NOMO-1 treated with dmso at 0.1 percent for 144 hours (cell line): ENCODE data around the gene SLC7A4.
A peak's percentile ranks its signal among the peaks of the same experiment; 100 is the strongest.
"Not testable (repeated sequence)": the region's sequence is repeated elsewhere in the genome, so short reads cannot be mapped to it uniquely, and the experiment has no call there.

Experiments
- DNase-seq: peaks from one replicate; lab custom pipeline; 2025; ENCODE audit not compliant: unreplicated experiment; lab: John Stamatoyannopoulos, UW

The SLC7A4 gene

GRCh38 chr22:21064917-21065864 is 32.8 kb upstream of the SLC7A4 start:
- no peak for DNase-seq

- DNase-seq: not testable (repeated sequence)
These were observed 32.1 kb upstream of the SLC7A4 start for GRCh38 chr22:21064425-21064824.

DNA sequence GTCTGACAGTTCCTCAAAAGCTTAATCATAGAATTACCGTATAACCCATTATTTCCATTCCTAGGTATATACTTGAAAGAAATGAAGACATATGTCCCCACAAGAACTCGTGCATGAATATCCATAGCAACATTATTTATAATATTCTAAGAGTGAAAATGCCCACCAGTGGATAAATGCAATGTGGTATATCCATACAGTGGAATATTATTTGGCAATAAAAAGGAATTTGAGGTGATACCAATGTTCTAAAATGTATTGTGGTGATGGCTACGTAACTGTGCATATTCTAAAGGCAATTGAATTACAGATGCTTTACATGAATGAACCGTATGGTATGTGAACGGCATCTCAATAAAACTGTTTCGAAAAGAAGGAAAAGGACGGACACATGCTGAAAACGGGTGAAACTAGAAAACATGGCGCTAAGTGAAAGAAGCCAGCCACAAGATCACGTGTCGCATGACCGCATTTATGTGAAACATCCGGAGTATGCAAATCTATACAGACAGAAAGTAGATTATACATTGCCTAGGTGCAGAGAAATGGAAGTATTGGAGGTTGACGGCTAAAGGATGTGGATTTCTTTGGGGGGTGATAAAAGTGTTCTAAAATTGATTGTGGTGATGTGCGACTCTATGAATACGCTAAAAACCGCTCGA is 29.4 kb upstream of the SLC7A4 start:
- not testable (repeated sequence) for DNase-seq

DNA sequence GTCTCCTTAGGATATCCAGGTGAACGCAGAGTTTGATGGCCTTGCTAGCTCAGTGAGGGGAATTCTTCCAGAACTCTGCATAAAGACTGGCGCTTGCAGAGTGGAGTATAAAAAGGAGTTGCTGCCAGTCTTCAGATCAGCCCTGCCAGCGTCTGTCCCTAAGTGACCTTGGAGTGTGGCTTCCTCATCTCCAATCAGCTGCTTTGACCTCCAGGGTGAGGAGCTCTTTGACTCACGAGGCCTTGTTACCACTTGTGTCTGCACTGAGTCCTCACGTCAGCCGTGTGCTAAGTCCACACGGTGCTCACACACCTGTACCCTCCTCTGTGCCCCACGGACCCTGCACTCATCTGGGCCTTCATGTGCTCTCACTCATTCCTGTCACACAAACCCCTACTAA is 28.0 kb upstream of the SLC7A4 start:
- not testable (repeated sequence) for DNase-seq

GRCh38 chr22:21055880-21056319 is 23.5 kb upstream of the SLC7A4 start:
- DNase-seq: no peak

DNA sequence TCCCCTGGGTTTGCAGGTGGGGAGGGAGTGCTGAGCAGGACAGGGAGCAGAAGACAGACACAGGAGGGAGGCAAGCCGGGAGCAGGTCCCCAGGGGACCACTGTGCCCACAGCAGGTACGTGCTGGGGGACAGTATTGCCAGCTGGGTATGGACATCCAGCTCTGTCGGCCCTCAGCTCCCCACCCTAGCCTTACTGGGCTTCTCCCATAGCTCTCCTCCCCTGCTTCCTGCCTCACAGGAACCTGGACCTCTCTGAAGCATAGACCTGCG is 23.1 kb upstream of the SLC7A4 start:
- DNase-seq: no peak

- DNase-seq: no peak
These were observed 22.6 kb upstream of the SLC7A4 start for GRCh38 chr22:21054714-21055563.

- DNase-seq: no peak
These were observed 21.8 kb upstream of the SLC7A4 start for GRCh38 chr22:21054046-21054713.

- DNase-seq: no peak
These were observed 20.5 kb upstream of the SLC7A4 start for GRCh38 chr22:21052715-21053459.

DNA sequence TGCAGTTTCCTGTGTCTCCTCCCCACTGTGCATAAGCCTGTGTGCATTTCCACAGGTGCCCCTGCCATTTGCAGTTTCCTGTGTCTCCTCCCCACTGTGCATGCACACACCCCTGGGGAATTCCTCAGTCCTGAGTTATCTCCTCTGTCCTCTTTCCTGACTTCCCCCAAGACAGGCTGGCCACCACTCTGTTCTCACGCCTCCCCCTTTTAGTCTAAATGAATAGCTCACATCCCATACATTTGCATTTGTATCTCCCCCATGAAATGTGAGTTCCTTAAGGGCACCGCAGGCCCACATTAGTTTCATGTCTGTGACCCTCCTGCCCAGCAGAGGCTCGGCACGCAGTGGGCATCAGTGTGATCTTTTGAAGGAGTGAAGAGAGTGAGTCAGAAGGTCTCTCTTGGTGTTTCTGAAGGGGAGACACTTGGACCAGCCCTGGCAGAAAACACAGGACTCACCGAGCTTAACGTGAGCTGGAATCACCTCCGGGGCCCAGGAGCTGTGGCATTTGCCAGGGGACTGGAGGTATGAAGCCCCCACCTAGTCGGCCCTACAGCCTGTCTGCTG is 19.6 kb upstream of the SLC7A4 start:
- DNase-seq: no peak

GRCh38 chr22:21051145-21051830 is 18.9 kb upstream of the SLC7A4 start:
- DNase-seq: no peak

GRCh38 chr22:21048965-21049364 is 16.6 kb upstream of the SLC7A4 start:
- DNase-seq: not testable (repeated sequence)

- not testable (repeated sequence) for DNase-seq
These were observed 16.1 kb upstream of the SLC7A4 start for GRCh38 chr22:21048448-21048847.

GRCh38 chr22:21047730-21048129 is 15.4 kb upstream of the SLC7A4 start:
- DNase-seq: no peak

DNA sequence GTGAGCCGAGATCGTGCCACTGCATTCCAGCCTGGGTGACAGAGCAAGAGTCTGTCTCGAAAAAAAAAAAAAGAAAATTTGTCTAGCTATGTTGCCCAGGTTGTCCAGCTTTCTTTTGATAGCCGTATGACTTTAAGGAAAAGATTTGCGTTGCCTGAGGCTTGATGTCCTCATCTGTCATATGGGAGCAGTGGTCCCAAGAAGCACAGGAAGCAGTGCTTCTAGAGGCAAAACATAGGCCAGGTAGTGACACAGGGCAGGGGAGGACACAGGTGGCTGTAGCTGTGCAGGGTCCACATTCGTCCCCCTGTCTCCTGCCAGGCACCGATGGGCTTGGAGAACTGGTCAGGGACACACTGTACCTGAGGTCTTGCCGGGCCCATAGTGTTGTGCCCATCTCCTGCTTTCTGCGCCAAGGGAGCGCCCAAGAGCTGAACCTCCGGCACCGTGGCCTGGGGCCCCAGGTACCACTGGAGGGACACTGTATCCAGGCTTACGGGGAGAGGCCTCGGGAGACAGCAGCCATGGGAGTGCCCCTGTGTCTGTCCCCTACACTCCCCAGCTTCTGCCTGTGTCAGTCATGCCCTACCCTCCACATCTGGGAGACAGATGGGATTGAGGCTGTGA is 14.8 kb upstream of the SLC7A4 start:
- DNase-seq: no peak

DNA sequence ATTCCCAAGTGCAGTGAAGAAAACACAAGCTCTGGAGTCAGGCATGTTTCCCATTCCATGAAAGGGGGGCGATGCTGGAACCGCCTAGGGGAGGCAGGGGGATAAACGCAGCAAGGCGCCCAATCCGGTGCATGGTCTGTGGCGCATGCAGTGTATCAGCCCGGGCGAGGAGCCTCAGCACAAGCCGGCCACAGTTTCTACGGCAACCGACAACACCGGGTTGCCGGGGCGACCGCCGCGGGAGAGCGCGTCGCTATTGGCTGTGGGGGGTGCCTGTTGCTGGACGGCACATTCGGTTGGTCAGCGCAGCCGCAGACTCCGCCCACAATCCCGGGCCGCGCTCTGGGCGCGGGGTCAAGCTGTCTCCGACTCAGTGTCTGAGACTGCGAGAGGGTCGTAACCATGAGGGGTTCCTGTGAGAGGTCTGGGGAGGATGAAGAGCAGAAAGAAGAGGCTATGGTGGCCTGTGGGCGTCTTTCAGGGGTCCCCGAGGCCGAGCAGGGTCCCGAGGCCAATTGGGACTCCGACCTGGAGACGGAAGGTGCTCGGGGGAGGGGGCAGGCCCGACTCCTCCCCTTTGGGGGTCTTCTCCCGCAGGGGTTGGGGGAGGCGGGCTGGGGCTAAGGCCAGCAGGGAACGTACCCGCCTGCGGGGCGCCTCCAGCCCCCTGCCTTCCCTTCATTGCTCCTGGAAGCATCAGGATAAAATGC is 13.4 kb upstream of the SLC7A4 start, which contains the start of gene LRRC74B:
LRRC74B (plus strand) TSS at position 362 of the 710 bp plus-strand sequence; CDS start at position 403, 41 bp downstream.
- peak; percentile 45 for DNase-seq

- no peak for DNase-seq
These were observed 12.7 kb upstream of the SLC7A4 start for GRCh38 chr22:21044931-21045584.
